ENCODE measurements around the gene XK.

GRCh38 chrX:37653397-37654085, 32.0 kb upstream of the XK start:
- TF ChIP-seq POLR2A (IDR thresholded peaks at IDR 0.05), result no peak
- TF ChIP-seq, protein P1, sequence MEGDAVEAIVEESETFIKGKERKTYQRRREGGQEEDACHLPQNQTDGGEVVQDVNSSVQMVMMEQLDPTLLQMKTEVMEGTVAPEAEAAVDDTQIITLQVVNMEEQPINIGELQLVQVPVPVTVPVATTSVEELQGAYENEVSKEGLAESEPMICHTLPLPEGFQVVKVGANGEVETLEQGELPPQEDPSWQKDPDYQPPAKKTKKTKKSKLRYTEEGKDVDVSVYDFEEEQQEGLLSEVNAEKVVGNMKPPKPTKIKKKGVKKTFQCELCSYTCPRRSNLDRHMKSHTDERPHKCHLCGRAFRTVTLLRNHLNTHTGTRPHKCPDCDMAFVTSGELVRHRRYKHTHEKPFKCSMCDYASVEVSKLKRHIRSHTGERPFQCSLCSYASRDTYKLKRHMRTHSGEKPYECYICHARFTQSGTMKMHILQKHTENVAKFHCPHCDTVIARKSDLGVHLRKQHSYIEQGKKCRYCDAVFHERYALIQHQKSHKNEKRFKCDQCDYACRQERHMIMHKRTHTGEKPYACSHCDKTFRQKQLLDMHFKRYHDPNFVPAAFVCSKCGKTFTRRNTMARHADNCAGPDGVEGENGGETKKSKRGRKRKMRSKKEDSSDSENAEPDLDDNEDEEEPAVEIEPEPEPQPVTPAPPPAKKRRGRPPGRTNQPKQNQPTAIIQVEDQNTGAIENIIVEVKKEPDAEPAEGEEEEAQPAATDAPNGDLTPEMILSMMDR (IDR thresholded peaks at IDR 0.05), result no peak
